GM23338 (cell line): Measurements from ENCODE around the gene MAP3K5. TPM values are rescaled to one million over a fixed set of nuclear protein-coding genes. Genes with fewer than 3 reads are reported as not detected.

ENCODE experiments used
- ATAC-seq: fragments of 200-7000 bp; cut with Tn5 transposase; 3 replicates; pipeline ENCODE4 v1.9.1; 2020
- DNase-seq: peaks from one replicate; pipeline ENCODE4 v3.0.0-alpha.2; 2015; ENCODE audit warnings: low spot score
- H2AFZ ChIP-seq: fragments of 200-600 bp; sonication (generic); 2 replicates; pipeline ENCODE4 v1.8.0; 2016; ENCODE audit warnings: antibody characterized with exemption, mild to moderate bottlenecking, moderate library complexity
- H3F3A ChIP-seq: fragments of 200-600 bp; sonication (generic); replicated peaks from 2 replicates; pipeline ENCODE4 v1.8.0; 2017; ENCODE audit warnings: antibody characterized with exemption, mixed run types, low read depth
- H3K27ac ChIP-seq: fragments of 200-600 bp; sonication (generic); 2 replicates; pipeline ENCODE4 v1.6.1; 2016; ENCODE audit warnings: low read depth
- H3K27me3 ChIP-seq: fragments of 200-600 bp; sonication (generic); 2 replicates; pipeline ENCODE4 v1.8.0; 2016; ENCODE audit warnings: mild to moderate bottlenecking, mixed run types, moderate library complexity; ENCODE audit not compliant: insufficient read depth
- H3K36me3 ChIP-seq: fragments of 200-600 bp; sonication (generic); 2 replicates; pipeline ENCODE4 v1.8.0; 2016; ENCODE audit warnings: mild to moderate bottlenecking; ENCODE audit not compliant: insufficient read depth
- H3K4me1 ChIP-seq: fragments of 200-600 bp; sonication (generic); 2 replicates; pipeline ENCODE4 v1.8.0; 2016; ENCODE audit warnings: mild to moderate bottlenecking, moderate library complexity; ENCODE audit not compliant: insufficient read depth
- H3K4me2 ChIP-seq: fragments of 200-600 bp; sonication (generic); 2 replicates; pipeline ENCODE4 v1.7.1; 2017; ENCODE audit warnings: mixed run types
- H3K4me3 ChIP-seq: fragments of 200-600 bp; sonication (generic); 2 replicates; pipeline ENCODE4 v1.6.1; 2016; ENCODE audit warnings: mixed run types
- H3K79me2 ChIP-seq: fragments of 200-600 bp; sonication (generic); replicated peaks from 2 replicates; pipeline ENCODE4 v1.8.0; 2017; ENCODE audit warnings: mild to moderate bottlenecking; ENCODE audit not compliant: insufficient read depth
- H3K9me2 ChIP-seq: fragments of 200-600 bp; sonication (generic); 2 replicates; pipeline ENCODE4 v1.8.0; 2017; ENCODE audit not compliant: insufficient read depth
- H4K20me1 ChIP-seq: fragments of 200-600 bp; sonication (generic); replicated peaks from 2 replicates; pipeline ENCODE4 v1.8.0; 2017; ENCODE audit warnings: mild to moderate bottlenecking; ENCODE audit not compliant: insufficient read depth
- H3K27ac Mint-ChIP-seq: 2 replicates; pipeline ENCODE4 v1.8.0; 2020; ENCODE audit warnings: inconsistent platforms, mild to moderate bottlenecking, moderate library complexity, mixed read lengths
- H3K27me3 Mint-ChIP-seq: 3 replicates; pipeline ENCODE4 v1.8.0; 2022; ENCODE audit warnings: low read depth, mild to moderate bottlenecking, moderate library complexity, mixed read lengths, inconsistent platforms; ENCODE audit not compliant: insufficient read depth, poor library complexity
- H3K36me3 Mint-ChIP-seq: 3 replicates; pipeline ENCODE4 v1.8.0; 2021; ENCODE audit warnings: low read depth, mild to moderate bottlenecking, inconsistent platforms, moderate library complexity, mixed read lengths
- H3K4me1 Mint-ChIP-seq: 3 replicates; pipeline ENCODE4 v1.8.0; 2020; ENCODE audit warnings: mild to moderate bottlenecking, inconsistent platforms, mixed read lengths
- H3K4me3 Mint-ChIP-seq: 3 replicates; pipeline ENCODE4 v1.8.0; 2021; ENCODE audit warnings: moderate library complexity, mild to moderate bottlenecking, inconsistent platforms, mixed read lengths
- H3K9me3 Mint-ChIP-seq: 3 replicates; pipeline ENCODE4 v1.8.0; 2020; ENCODE audit warnings: moderate library complexity, mild to moderate bottlenecking, inconsistent platforms, mixed read lengths
- CREB1 ChIP-seq: fragments of 250-450 bp; sonication (Bioruptor Pico); IDR thresholded peaks from 2 replicates; pipeline ENCODE4 v1.5.0; 2020; ENCODE audit warnings: low read depth, mild to moderate bottlenecking, moderate library complexity
- EZH2phosphoT487 ChIP-seq: fragments of 200-600 bp; sonication (generic); IDR thresholded peaks from one replicate; pipeline ENCODE4 v1.8.1; 2018; ENCODE audit warnings: antibody characterized with exemption; ENCODE audit not compliant: unreplicated experiment
- JUNB ChIP-seq: IDR thresholded peaks from one replicate; pipeline ENCODE4 v1.6.1; 2016; ENCODE audit warnings: antibody characterized with exemption; ENCODE audit not compliant: unreplicated experiment
- NANOG ChIP-seq: IDR thresholded peaks from 2 replicates; pipeline ENCODE4 v1.6.1; 2016; ENCODE audit warnings: antibody characterized with exemption, borderline replicate concordance
- POLR2AphosphoS5 ChIP-seq: IDR thresholded peaks from 2 replicates; pipeline ENCODE4 v1.6.1; 2016; ENCODE audit warnings: antibody characterized with exemption, low read depth
- STAT1 ChIP-seq: IDR thresholded peaks from one replicate; pipeline ENCODE4 v1.6.1; 2016; ENCODE audit warnings: antibody characterized with exemption; ENCODE audit not compliant: unreplicated experiment
- ZNF114 ChIP-seq: fragments of 250-450 bp; sonication (Bioruptor Pico); IDR thresholded peaks from 2 replicates; pipeline ENCODE4 v1.5.0; 2020; ENCODE audit warnings: mild to moderate bottlenecking, moderate library complexity
- ZNF331 ChIP-seq: fragments of 250-450 bp; sonication (Bioruptor Pico); IDR thresholded peaks from 2 replicates; pipeline ENCODE4 v1.5.0; 2020; ENCODE audit warnings: low read depth, mild to moderate bottlenecking, moderate library complexity
- polyA plus RNA-seq: library from polyadenylated mRNA; unstranded; fragments of >200 nt; fragmentation: Nextera tagmentation; extraction: Ambion mirVana; gene quantifications from 2 replicates; pipeline ENCODE4 v1.2.1, GENCODE V29; 2016
- total RNA-seq: library from RNA; depleted of rRNA; stranded (reverse); fragments of >200 nt; shearing (Covaris generic); gene quantifications from 2 replicates; pipeline ENCODE4 v1.2.3, GENCODE V29; 2014
- TF ChIP-seq, protein P1 (sequence below): IDR thresholded peaks from 2 replicates; pipeline ENCODE4 v1.6.1; 2016; ENCODE audit warnings: antibody characterized with exemption
- TF ChIP-seq, protein P2 (sequence below): fragments of 250-450 bp; sonication (Bioruptor Pico); IDR thresholded peaks from 2 replicates; pipeline ENCODE4 v1.5.0; 2020; ENCODE audit warnings: mild to moderate bottlenecking, moderate library complexity
- TF ChIP-seq, protein P3 (sequence below), 2 experiments: fragments of 200-600 bp in 1 of 2; sonication (generic) in 1 of 2; conservative IDR thresholded peaks; 2 replicates each; pipeline versions ENCODE4 v1.5.1 to v1.6.1; 2016 to 2017; ENCODE audit warnings: antibody characterized with exemption in 2 of 2, low read depth in 2 of 2, mild to moderate bottlenecking in 2 of 2, moderate library complexity in 1 of 2
- TF ChIP-seq, protein P4 (sequence below): IDR thresholded peaks from one replicate; pipeline ENCODE4 v1.6.1; 2018; ENCODE audit warnings: antibody characterized with exemption; ENCODE audit not compliant: unreplicated experiment

MAP3K5 gene
- total and polyA plus RNA-seq, 2 experiments from 2014 or later: 0.76 to 2.8 TPM

DNA sequence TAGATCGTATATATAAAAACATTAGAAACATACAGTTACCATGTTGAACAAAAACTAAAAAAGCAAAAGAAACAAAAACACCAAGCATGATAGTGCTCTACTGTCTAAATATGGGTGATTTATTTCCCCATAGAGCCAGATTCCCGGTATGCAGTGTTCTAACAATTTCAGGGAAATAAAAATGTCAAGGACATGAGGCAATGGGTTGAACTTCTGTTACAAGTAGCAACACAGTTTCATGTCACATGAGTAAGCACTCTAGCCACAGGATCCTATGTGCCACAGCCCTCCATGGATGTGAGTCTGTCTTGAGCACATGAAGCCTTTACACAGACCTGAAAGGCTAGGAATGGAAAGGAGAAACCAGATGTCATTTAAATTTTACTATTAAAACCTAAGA lies 96.0 kb downstream of the MAP3K5 start:
- H3K4me3 ChIP-seq: no peak overlapping the region
- Mint-ChIP-seq H3K27ac (no peak overlapping the region), H3K36me3 (no peaks in the 10 kb centered on the region), H3K27me3 (no peaks in the 10 kb centered on the region), H3K4me3 (no peak overlapping the region), H3K4me1 (no peaks in the 10 kb centered on the region), H3K9me3 (no peaks in the 10 kb centered on the region)
- no peaks in the 10 kb centered on the region for H3K36me3 ChIP-seq
- H2AFZ ChIP-seq: no peak overlapping the region
- no peaks in the 10 kb centered on the region for H3K27me3 ChIP-seq
- TF ChIP-seq, protein P1, sequence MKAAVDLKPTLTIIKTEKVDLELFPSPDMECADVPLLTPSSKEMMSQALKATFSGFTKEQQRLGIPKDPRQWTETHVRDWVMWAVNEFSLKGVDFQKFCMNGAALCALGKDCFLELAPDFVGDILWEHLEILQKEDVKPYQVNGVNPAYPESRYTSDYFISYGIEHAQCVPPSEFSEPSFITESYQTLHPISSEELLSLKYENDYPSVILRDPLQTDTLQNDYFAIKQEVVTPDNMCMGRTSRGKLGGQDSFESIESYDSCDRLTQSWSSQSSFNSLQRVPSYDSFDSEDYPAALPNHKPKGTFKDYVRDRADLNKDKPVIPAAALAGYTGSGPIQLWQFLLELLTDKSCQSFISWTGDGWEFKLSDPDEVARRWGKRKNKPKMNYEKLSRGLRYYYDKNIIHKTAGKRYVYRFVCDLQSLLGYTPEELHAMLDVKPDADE: no peak
- TF ChIP-seq JUNB: no peak
- TF ChIP-seq, protein P2, sequence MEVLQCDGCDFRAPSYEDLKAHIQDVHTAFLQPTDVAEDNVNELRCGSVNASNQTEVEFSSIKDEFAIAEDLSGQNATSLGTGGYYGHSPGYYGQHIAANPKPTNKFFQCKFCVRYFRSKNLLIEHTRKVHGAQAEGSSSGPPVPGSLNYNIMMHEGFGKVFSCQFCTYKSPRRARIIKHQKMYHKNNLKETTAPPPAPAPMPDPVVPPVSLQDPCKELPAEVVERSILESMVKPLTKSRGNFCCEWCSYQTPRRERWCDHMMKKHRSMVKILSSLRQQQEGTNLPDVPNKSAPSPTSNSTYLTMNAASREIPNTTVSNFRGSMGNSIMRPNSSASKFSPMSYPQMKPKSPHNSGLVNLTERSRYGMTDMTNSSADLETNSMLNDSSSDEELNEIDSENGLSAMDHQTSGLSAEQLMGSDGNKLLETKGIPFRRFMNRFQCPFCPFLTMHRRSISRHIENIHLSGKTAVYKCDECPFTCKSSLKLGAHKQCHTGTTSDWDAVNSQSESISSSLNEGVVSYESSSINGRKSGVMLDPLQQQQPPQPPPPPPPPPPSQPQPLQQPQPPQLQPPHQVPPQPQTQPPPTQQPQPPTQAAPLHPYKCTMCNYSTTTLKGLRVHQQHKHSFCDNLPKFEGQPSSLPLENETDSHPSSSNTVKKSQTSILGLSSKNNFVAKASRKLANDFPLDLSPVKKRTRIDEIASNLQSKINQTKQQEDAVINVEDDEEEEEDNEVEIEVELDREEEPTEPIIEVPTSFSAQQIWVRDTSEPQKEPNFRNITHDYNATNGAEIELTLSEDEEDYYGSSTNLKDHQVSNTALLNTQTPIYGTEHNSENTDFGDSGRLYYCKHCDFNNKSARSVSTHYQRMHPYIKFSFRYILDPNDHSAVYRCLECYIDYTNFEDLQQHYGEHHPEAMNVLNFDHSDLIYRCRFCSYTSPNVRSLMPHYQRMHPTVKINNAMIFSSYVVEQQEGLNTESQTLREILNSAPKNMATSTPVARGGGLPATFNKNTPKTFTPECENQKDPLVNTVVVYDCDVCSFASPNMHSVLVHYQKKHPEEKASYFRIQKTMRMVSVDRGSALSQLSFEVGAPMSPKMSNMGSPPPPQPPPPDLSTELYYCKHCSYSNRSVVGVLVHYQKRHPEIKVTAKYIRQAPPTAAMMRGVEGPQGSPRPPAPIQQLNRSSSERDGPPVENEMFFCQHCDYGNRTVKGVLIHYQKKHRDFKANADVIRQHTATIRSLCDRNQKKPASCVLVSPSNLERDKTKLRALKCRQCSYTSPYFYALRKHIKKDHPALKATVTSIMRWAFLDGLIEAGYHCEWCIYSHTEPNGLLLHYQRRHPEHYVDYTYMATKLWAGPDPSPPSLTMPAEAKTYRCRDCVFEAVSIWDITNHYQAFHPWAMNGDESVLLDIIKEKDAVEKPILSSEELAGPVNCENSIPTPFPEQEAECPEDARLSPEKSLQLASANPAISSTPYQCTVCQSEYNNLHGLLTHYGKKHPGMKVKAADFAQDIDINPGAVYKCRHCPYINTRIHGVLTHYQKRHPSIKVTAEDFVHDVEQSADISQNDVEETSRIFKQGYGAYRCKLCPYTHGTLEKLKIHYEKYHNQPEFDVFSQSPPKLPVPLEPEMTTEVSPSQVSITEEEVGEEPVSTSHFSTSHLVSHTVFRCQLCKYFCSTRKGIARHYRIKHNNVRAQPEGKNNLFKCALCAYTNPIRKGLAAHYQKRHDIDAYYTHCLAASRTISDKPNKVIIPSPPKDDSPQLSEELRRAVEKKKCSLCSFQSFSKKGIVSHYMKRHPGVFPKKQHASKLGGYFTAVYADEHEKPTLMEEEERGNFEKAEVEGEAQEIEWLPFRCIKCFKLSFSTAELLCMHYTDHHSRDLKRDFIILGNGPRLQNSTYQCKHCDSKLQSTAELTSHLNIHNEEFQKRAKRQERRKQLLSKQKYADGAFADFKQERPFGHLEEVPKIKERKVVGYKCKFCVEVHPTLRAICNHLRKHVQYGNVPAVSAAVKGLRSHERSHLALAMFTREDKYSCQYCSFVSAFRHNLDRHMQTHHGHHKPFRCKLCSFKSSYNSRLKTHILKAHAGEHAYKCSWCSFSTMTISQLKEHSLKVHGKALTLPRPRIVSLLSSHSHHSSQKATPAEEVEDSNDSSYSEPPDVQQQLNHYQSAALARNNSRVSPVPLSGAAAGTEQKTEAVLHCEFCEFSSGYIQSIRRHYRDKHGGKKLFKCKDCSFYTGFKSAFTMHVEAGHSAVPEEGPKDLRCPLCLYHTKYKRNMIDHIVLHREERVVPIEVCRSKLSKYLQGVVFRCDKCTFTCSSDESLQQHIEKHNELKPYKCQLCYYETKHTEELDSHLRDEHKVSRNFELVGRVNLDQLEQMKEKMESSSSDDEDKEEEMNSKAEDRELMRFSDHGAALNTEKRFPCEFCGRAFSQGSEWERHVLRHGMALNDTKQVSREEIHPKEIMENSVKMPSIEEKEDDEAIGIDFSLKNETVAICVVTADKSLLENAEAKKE (CRISPR knock-in tag): no peak
- TF ChIP-seq, protein P3, sequence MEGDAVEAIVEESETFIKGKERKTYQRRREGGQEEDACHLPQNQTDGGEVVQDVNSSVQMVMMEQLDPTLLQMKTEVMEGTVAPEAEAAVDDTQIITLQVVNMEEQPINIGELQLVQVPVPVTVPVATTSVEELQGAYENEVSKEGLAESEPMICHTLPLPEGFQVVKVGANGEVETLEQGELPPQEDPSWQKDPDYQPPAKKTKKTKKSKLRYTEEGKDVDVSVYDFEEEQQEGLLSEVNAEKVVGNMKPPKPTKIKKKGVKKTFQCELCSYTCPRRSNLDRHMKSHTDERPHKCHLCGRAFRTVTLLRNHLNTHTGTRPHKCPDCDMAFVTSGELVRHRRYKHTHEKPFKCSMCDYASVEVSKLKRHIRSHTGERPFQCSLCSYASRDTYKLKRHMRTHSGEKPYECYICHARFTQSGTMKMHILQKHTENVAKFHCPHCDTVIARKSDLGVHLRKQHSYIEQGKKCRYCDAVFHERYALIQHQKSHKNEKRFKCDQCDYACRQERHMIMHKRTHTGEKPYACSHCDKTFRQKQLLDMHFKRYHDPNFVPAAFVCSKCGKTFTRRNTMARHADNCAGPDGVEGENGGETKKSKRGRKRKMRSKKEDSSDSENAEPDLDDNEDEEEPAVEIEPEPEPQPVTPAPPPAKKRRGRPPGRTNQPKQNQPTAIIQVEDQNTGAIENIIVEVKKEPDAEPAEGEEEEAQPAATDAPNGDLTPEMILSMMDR (conservative IDR thresholded peaks at IDR 0.05; ENCODE audit: low read depth in 2 of 2): no peak
- TF ChIP-seq ZNF331 (CRISPR knock-in tag): no peak
- TF ChIP-seq NANOG: no peak
- no peak for TF ChIP-seq ZNF114 (CRISPR knock-in tag)
- TF ChIP-seq, protein P4, sequence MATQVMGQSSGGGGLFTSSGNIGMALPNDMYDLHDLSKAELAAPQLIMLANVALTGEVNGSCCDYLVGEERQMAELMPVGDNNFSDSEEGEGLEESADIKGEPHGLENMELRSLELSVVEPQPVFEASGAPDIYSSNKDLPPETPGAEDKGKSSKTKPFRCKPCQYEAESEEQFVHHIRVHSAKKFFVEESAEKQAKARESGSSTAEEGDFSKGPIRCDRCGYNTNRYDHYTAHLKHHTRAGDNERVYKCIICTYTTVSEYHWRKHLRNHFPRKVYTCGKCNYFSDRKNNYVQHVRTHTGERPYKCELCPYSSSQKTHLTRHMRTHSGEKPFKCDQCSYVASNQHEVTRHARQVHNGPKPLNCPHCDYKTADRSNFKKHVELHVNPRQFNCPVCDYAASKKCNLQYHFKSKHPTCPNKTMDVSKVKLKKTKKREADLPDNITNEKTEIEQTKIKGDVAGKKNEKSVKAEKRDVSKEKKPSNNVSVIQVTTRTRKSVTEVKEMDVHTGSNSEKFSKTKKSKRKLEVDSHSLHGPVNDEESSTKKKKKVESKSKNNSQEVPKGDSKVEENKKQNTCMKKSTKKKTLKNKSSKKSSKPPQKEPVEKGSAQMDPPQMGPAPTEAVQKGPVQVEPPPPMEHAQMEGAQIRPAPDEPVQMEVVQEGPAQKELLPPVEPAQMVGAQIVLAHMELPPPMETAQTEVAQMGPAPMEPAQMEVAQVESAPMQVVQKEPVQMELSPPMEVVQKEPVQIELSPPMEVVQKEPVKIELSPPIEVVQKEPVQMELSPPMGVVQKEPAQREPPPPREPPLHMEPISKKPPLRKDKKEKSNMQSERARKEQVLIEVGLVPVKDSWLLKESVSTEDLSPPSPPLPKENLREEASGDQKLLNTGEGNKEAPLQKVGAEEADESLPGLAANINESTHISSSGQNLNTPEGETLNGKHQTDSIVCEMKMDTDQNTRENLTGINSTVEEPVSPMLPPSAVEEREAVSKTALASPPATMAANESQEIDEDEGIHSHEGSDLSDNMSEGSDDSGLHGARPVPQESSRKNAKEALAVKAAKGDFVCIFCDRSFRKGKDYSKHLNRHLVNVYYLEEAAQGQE: no peak
- no peak for TF ChIP-seq EZH2phosphoT487
- TF ChIP-seq CREB1 (CRISPR knock-in tag): no peak
- no peak for TF ChIP-seq POLR2AphosphoS5
- TF ChIP-seq STAT1: no peak
- no peak overlapping the region for H3K4me2 ChIP-seq
- H4K20me1 ChIP-seq: no peaks in the 10 kb centered on the region
- no peaks in the 10 kb centered on the region for H3F3A ChIP-seq
- ATAC-seq (no peak), DNase-seq (no peak)
- no peaks in the 10 kb centered on the region for H3K4me1 ChIP-seq
- no peaks in the 10 kb centered on the region for H3K79me2 ChIP-seq
- no peak overlapping the region for H3K27ac ChIP-seq
- H3K9me2 ChIP-seq: no peaks in the 10 kb centered on the region
